ENCODE results near the gene PRKCA.

The PRKCA gene

DNA sequence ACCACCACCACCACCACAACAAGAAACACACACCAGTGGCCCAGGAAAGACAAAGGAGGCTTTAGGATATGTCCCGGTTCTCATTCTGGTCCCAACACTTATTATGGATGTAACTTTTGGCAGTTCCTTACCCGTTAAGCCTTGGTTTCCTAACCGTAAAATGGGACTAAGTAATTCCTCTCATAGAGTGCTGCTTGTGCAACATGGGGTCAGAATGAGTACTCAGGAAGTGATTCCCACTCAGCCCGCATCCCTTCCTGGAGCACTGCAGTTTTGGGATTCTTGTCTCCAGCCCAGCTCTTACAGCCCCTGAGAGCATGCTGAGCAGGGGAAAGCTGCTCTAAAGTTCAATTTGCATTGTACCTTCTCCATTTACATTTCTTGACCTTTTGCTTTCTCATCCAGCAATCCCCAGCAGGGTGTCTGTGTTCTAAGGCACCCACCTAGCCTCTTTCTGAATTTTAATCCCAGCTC is 262.6 kb downstream of the PRKCA start:
- TF ChIP-seq, protein P1, sequence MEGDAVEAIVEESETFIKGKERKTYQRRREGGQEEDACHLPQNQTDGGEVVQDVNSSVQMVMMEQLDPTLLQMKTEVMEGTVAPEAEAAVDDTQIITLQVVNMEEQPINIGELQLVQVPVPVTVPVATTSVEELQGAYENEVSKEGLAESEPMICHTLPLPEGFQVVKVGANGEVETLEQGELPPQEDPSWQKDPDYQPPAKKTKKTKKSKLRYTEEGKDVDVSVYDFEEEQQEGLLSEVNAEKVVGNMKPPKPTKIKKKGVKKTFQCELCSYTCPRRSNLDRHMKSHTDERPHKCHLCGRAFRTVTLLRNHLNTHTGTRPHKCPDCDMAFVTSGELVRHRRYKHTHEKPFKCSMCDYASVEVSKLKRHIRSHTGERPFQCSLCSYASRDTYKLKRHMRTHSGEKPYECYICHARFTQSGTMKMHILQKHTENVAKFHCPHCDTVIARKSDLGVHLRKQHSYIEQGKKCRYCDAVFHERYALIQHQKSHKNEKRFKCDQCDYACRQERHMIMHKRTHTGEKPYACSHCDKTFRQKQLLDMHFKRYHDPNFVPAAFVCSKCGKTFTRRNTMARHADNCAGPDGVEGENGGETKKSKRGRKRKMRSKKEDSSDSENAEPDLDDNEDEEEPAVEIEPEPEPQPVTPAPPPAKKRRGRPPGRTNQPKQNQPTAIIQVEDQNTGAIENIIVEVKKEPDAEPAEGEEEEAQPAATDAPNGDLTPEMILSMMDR (IDR thresholded peaks at IDR 0.05; ENCODE audit: insufficient read depth, low read length, missing control alignments): no peak
- POLR2A ChIA-PET: no interaction called here
- DNase-seq (ENCODE audit: low read depth, low spot score): no peak
- CTCF ChIA-PET: interaction anchor here (1.5 to 5.4 kb wide), 5 partner anchors 12 to 309 kb away, joined by 3 to 40 read pairs (median 6); no protein-coding TSS in a partner anchor
- H3K4me3 ChIP-seq (ENCODE audit: low read depth, low read length): no peak overlapping the region

DNA sequence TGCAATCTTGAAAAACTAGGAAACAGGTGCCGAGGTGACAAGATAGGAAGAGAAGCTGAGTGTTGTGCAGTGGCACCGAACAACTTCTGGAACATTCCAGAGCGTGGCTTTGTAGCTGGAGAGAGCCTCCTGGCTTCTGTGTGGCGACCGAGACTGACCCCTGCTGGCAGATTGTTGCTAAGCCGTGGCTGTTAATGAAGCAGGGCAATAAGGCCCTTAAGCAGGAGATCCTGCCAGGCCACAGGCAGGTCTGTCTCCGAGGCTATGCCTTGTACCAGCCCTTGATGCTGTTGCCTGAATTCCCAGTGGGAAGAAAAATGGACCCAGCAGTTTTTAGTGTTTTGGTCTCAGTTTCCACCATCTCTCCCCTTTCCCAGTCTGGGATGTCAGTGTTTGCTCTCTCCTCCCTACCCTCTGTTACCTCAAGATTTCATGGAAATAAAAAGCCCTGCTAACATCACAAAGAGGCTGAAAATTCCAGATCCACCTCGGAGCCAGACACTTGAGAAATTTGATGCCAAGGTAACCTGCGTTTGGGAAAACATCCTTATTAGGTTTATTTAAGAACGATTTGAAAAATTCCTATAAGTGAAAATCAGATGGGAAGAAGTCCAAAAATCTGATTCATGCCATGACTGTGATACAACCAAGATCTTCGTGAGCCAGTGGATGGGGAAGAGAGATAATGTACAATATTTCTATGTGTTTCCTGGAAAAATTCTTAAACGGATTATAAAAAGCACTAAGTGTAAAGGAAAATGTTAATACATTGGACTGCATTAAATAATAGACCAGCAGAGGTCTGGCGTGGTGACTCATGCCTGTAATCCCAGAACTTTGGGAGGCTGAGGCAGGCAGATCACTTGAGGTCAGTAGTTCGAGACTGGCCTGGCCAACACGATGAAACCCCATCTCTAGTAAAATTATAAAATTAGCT is 265.1 kb downstream of the PRKCA start:
- TF ChIP-seq, protein P1 (IDR thresholded peaks at IDR 0.05; ENCODE audit: insufficient read depth, low read length, missing control alignments): peak; percentile 84
- DNase-seq (ENCODE audit: low read depth, low spot score): peak; percentile 74
- H3K4me3 ChIP-seq (ENCODE audit: low read depth, low read length): no peak overlapping the region
- ChIA-PET POLR2A (interaction anchor here (1.0 to 1.5 kb wide), 2 partner anchors 17 to 291 kb away, joined by 3 to 4 read pairs; no protein-coding TSS in a partner anchor), CTCF (interaction anchor here (0.6 to 5.4 kb wide), 42 partner anchors 9 to 377 kb away, joined by 3 to 40 read pairs (median 4); no protein-coding TSS in a partner anchor)

DNA sequence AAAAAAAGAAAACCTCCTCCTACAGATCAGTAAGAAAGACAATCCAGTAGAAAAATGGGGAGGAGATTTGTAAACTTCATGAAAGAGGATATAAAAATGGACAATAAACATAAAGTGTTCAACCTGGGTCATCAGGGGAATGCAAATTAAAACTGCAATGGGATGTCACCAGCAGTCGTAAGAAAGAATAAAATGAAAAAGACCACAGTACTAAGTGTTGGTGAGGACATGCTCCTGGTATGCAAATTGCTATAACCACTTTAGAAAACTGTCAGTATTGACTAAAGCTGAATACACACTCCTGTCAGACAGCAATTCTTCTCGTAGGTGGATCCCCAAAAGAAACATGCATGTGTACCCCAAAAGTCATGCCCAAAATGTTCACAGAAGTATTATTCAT is 267.2 kb downstream of the PRKCA start:
- no peak for DNase-seq (ENCODE audit: low read depth, low spot score)
- POLR2A ChIA-PET: no interaction called here
- no peak overlapping the region for H3K4me3 ChIP-seq (ENCODE audit: low read depth, low read length)
- TF ChIP-seq, protein P1 (IDR thresholded peaks at IDR 0.05; ENCODE audit: insufficient read depth, low read length, missing control alignments): no peak
- CTCF ChIA-PET: interaction anchor here (1.5 kb wide), 1 partner anchor 249 kb away, joined by 3 read pairs; no protein-coding TSS in a partner anchor

DNA sequence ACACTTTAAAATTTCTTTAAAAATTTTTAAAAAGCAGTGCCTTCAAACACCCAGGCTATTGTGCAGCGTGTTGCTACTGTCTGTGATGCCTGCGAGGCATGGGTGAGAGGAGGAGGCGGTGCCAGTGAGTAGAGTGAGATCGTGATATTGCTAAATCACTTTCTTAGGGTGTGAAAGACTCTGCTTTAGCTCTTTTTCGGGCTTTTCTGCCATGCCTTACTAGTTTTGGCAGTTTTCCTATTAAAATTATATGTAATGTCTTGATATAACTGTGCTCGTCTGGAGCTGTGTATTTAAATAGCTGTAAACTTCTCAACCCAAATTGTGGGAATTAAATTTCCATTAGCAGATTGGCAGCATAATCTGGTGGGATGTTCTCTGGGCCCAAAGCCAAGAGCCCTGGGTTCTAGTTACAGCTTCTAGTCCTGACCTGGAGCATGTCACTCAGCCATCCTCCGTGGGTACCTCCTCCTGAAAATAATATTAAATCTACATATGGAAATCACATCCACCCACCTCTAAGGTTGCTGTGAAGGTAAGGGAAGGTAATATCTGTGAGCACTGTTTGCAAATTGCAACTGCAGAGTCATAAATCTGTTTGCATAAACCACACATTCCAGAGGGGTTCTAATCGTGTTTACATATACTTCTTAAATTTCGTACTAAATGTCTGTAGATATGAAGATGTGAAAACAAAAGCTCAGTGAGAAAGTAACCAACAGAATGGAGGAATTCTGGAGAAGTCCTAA is 268.2 kb downstream of the PRKCA start:
- no peak for DNase-seq (ENCODE audit: low read depth, low spot score)
- H3K4me3 ChIP-seq (ENCODE audit: low read depth, low read length): no peak overlapping the region
- TF ChIP-seq, protein P1 (IDR thresholded peaks at IDR 0.05; ENCODE audit: insufficient read depth, low read length, missing control alignments): no peak
- ChIA-PET CTCF (no interaction called here), POLR2A (no interaction called here)

DNA sequence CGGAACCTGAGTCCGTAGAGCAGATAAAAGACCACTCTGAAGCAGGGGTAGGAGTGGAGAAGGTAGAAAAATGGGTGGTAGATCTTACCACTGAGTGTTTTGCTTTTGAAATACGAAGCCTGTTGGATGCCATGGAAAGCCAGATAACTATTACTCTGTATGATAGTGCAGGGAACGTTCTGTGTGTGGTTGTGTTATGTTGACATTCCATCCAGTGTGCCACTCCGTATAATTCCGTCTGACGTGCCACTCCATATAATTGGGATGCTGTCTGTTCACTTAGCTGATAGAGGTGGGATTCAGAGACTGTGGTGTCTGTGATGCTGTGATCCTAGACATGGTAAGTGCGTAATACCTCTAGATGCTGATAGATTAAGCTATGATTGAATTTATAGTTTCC is 269.3 kb downstream of the PRKCA start:
- TF ChIP-seq, protein P1 (IDR thresholded peaks at IDR 0.05; ENCODE audit: insufficient read depth, low read length, missing control alignments): no peak
- no peak for DNase-seq (ENCODE audit: low read depth, low spot score)
- H3K4me3 ChIP-seq (ENCODE audit: low read depth, low read length): no peak overlapping the region
- ChIA-PET POLR2A (no interaction called here), CTCF (interaction anchor here (1.0 kb wide), 1 partner anchor 54 kb away, joined by 3 read pairs; no protein-coding TSS in a partner anchor)
